GM12874 (cell line): ENCODE measurements around the gene EIF4E2.

Source experiments
- CTCF ChIP-seq: IDR thresholded peaks from 2 replicates; pipeline ENCODE4 v1.5.1; 2011; ENCODE audit warnings: low read depth, mild to moderate bottlenecking, control low read depth, low read length, moderate library complexity; ENCODE audit not compliant: insufficient read depth

Gene EIF4E2

GRCh38 chr2:232573771-232574435, 23.4 kb downstream of the EIF4E2 start:
- no peak for TF ChIP-seq CTCF

- TF ChIP-seq CTCF, result no peak
These were observed 24.4 kb downstream of the EIF4E2 start for GRCh38 chr2:232574674-232575403.

- TF ChIP-seq CTCF, result no peak
These were observed 24.9 kb downstream of the EIF4E2 start for GRCh38 chr2:232575404-232575746.

GRCh38 chr2:232576995-232577394, 26.5 kb downstream of the EIF4E2 start:
- no peak for TF ChIP-seq CTCF

- TF ChIP-seq CTCF, result no peak
These were observed 27.4 kb downstream of the EIF4E2 start for GRCh38 chr2:232577841-232578240.

GRCh38 chr2:232578626-232579025, 28.1 kb downstream of the EIF4E2 start:
- TF ChIP-seq CTCF, result no peak

- no peak for TF ChIP-seq CTCF
These were observed 30.1 kb downstream of the EIF4E2 start for GRCh38 chr2:232580648-232580981.
